Measurements from ENCODE around the gene CNTNAP2. TPM values are rescaled to one million over a fixed set of nuclear protein-coding genes. Genes with fewer than 3 reads are reported as not detected.

The CNTNAP2 gene
- total and polyA plus RNA-seq, 4 donors = 0.14 to 2.3 (median 1.1) TPM

- DNase-seq (ENCODE audit: low spot score) = no peak
- Histone ChIP-seq H3K27me3 (ENCODE audit: control insufficient read depth in 4 of 4, insufficient read depth in 4 of 4, low read length in 3 of 4) (peaks cover 0 to 2% (median 0%) of the 10 kb centered on the region in 4 donors), H3K9me3 (ENCODE audit: control insufficient read depth in 4 of 4, low read length in 3 of 4) (no peaks in the 10 kb centered on the region), H3K9ac (ENCODE audit: low read depth in 1 of 2, low read length in 2 of 2) (no peak overlapping the region), H3K27ac (ENCODE audit: low read depth in 1 of 2, low read length in 2 of 2) (no peak overlapping the region), H3K36me3 (ENCODE audit: control insufficient read depth in 4 of 4, insufficient read depth in 3 of 4, low read depth in 1 of 4, low read length in 3 of 4) (no peaks in the 10 kb centered on the region), H3K4me3 (ENCODE audit: low read depth in 1 of 3, low read length in 3 of 3) (no peak overlapping the region), H3K4me1 (ENCODE audit: control insufficient read depth in 4 of 4, insufficient read depth in 4 of 4, low read length in 3 of 4) (no peaks in the 10 kb centered on the region)
- TF ChIP-seq NR2F2 (IDR thresholded peaks at IDR 0.05) (no peak), ATF3 (IDR thresholded peaks at IDR 0.05) (no peak), FOXA2 (IDR thresholded peaks at IDR 0.05) (no peak), HNF4G (IDR thresholded peaks at IDR 0.05) (no peak), GABPA (IDR thresholded peaks at IDR 0.05 in 1 of 2, conservative IDR thresholded peaks at IDR 0.05 in 1 of 2) (no peak), SP1 (IDR thresholded peaks at IDR 0.05) (no peak), FOXA1 (IDR thresholded peaks at IDR 0.05) (no peak), CTCF (IDR thresholded peaks at IDR 0.05; ENCODE audit: low read depth, low read length, missing input control) (no peak), HNF4A (conservative IDR thresholded peaks at IDR 0.05) (no peak), RAD21 (IDR thresholded peaks at IDR 0.05) (no peak), ZBTB33 (IDR thresholded peaks at IDR 0.05) (no peak), TAF1 (conservative IDR thresholded peaks at IDR 0.05) (no peak), JUND (IDR thresholded peaks at IDR 0.05) (no peak), REST (IDR thresholded peaks at IDR 0.05) (no peak), YY1 (IDR thresholded peaks at IDR 0.05) (no peak)
- WGBS = 59% methylated on average over 5 of the region's 5 CpGs
Observed at GRCh38 chr7:148185041-148185440, 2068.4 kb downstream of the CNTNAP2 start.

GRCh38 chr7:148187471-148187870 lies 2070.9 kb downstream of the CNTNAP2 start:
- Histone ChIP-seq H3K9ac (ENCODE audit: low read depth in 1 of 2, low read length in 2 of 2) (no peak overlapping the region), H3K9me3 (ENCODE audit: control insufficient read depth in 4 of 4, low read length in 3 of 4) (no peaks in the 10 kb centered on the region), H3K27ac (ENCODE audit: low read depth in 1 of 2, low read length in 2 of 2) (no peak overlapping the region), H3K36me3 (ENCODE audit: control insufficient read depth in 4 of 4, insufficient read depth in 3 of 4, low read depth in 1 of 4, low read length in 3 of 4) (no peaks in the 10 kb centered on the region), H3K4me3 (ENCODE audit: low read depth in 1 of 3, low read length in 3 of 3) (no peak overlapping the region), H3K4me1 (ENCODE audit: control insufficient read depth in 4 of 4, insufficient read depth in 4 of 4, low read length in 3 of 4) (no peaks in the 10 kb centered on the region), H3K27me3 (ENCODE audit: control insufficient read depth in 4 of 4, insufficient read depth in 4 of 4, low read length in 3 of 4) (peaks cover 0 to 2% (median 0%) of the 10 kb centered on the region in 4 donors)
- no peak for DNase-seq (ENCODE audit: low spot score)
- WGBS = 80% methylated on average over 6 of the region's 6 CpGs
- TF ChIP-seq MAX (IDR thresholded peaks at IDR 0.05) = no peak
- no peak for TF ChIP-seq ATF3 (IDR thresholded peaks at IDR 0.05)
- TF ChIP-seq REST (IDR thresholded peaks at IDR 0.05) = no peak
- no peak for TF ChIP-seq RAD21 (IDR thresholded peaks at IDR 0.05)
- TF ChIP-seq FOXA1 (IDR thresholded peaks at IDR 0.05) = no peak
- no peak for TF ChIP-seq SP1 (IDR thresholded peaks at IDR 0.05)
- TF ChIP-seq RXRA (IDR thresholded peaks at IDR 0.05) = no peak
- no peak for TF ChIP-seq ZBTB33 (IDR thresholded peaks at IDR 0.05)
- no peak for TF ChIP-seq JUND (IDR thresholded peaks at IDR 0.05)
- no peak for TF ChIP-seq FOXA2 (IDR thresholded peaks at IDR 0.05)
- TF ChIP-seq HNF4G (IDR thresholded peaks at IDR 0.05) = no peak
- no peak for TF ChIP-seq YY1 (IDR thresholded peaks at IDR 0.05)
- TF ChIP-seq TAF1 (conservative IDR thresholded peaks at IDR 0.05) = no peak
- TF ChIP-seq HNF4A (conservative IDR thresholded peaks at IDR 0.05) = no peak
- no peak for TF ChIP-seq NR2F2 (IDR thresholded peaks at IDR 0.05)
